Bronchial epithelial cell (primary cell): ENCODE measurements around the gene HTR6. TPM values are rescaled to one million over a fixed set of nuclear protein-coding genes. Genes with fewer than 3 reads are reported as not detected.

Experiments
- DNase-seq: peaks from one replicate; pipeline ENCODE4 v3.0.0-alpha.2; 2010; ENCODE audit warnings: low read depth
- FAIRE-seq: peaks from 2 replicates; lab custom pipeline; 2011; peaks lifted over from hg19 to GRCh38; lab: Jason Lieb, UNC
- H3K27me3 ChIP-seq: 2 replicates; pipeline ENCODE4 v1.5.1; 2011; ENCODE audit warnings: low read length; ENCODE audit not compliant: control insufficient read depth, insufficient read depth
- H3K36me3 ChIP-seq: 2 replicates; pipeline ENCODE4 v1.5.1; 2011; ENCODE audit warnings: low read length; ENCODE audit not compliant: control insufficient read depth, insufficient read depth
- H3K4me3 ChIP-seq: 2 replicates; pipeline ENCODE4 v1.5.1; 2011; ENCODE audit warnings: mild to moderate bottlenecking, low read depth, low read length, control low read depth
- CTCF ChIP-seq: IDR thresholded peaks from 2 replicates; pipeline ENCODE4 v1.5.1; 2011; ENCODE audit warnings: mild to moderate bottlenecking, moderate library complexity, low read length, control low read depth, inconsistent platforms; ENCODE audit not compliant: insufficient read depth, severe bottlenecking
- total RNA-seq: library from RNA; depleted of rRNA; stranded (reverse); fragments of >200 nt; gene quantifications from 2 replicates; pipeline ENCODE4 v1.2.1, GENCODE V29; 2014

Gene HTR6
- total RNA-seq, 1 donor from 2014 or later = not detected

GRCh38 chr1:19694298-19694697 lies 29.6 kb downstream of the HTR6 start:
- Histone ChIP-seq H3K27me3 (no peaks in the 10 kb centered on the region), H3K4me3 (no peak overlapping the region), H3K36me3 (no peaks in the 10 kb centered on the region)
- DNase-seq (no peak), FAIRE-seq (no peak)
- TF ChIP-seq CTCF = no peak

GRCh38 chr1:19695772-19696171 lies 31.1 kb downstream of the HTR6 start:
- no peak for DNase-seq
- no peaks in the 10 kb centered on the region for H3K36me3 ChIP-seq
- FAIRE-seq = peak; percentile 85
- H3K4me3 ChIP-seq = no peak overlapping the region
- TF ChIP-seq CTCF = no peak
- H3K27me3 ChIP-seq = no peaks in the 10 kb centered on the region

- FAIRE-seq = no peak
Observed at GRCh38 chr1:19696820-19697219, 32.1 kb downstream of the HTR6 start.

GRCh38 chr1:19698181-19698580 lies 33.5 kb downstream of the HTR6 start:
- no peaks in the 10 kb centered on the region for H3K36me3 ChIP-seq
- H3K27me3 ChIP-seq = no peaks in the 10 kb centered on the region
- no peak for TF ChIP-seq CTCF
- no peak overlapping the region for H3K4me3 ChIP-seq
- FAIRE-seq = no peak
- DNase-seq = no peak

More at GRCh38 chr1:19696820-19697219, 32.1 kb downstream of the HTR6 start:
- H3K36me3 ChIP-seq = no peaks in the 10 kb centered on the region
- H3K27me3 ChIP-seq = no peaks in the 10 kb centered on the region
- DNase-seq = no peak
- H3K4me3 ChIP-seq = no peak overlapping the region
- no peak for TF ChIP-seq CTCF

DNA sequence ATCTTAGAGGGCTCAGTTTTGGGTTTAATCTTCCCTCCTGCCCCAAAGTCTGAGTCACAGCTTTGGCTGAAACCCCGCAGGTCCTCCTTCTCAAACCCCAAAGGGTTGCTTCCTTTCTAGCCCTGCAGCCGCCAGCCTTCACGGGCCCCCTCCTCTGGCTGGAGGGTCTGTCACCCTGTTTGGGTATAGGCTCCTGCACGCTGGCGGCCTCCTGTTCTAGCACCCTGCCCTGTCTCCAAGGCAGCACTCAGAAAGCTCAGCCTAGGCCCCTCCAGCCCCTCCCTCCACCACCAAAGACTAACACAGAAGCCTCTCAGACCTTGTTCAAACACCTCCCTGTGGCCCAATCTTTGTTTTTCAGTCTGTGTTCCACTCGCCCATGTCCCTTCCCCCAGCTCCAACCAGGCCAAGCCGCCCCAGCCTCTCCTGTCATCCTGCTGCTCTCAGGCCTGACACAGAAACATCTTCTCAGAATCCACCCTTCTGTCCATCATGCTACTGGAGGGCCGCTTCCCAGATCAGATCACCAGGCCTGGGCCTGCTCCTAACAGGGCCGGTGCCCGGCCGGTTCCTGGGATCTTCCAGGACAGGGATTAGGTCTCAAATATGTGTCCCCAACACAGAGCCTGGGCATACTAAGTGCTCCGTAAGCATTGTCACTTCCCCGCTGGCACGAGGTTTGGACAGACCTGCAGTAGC lies 35.6 kb downstream of the HTR6 start:
- no peak overlapping the region for H3K4me3 ChIP-seq
- no peak for TF ChIP-seq CTCF
- FAIRE-seq (no peak), DNase-seq (no peak)
- no peaks in the 10 kb centered on the region for H3K27me3 ChIP-seq
- H3K36me3 ChIP-seq = no peaks in the 10 kb centered on the region

DNA sequence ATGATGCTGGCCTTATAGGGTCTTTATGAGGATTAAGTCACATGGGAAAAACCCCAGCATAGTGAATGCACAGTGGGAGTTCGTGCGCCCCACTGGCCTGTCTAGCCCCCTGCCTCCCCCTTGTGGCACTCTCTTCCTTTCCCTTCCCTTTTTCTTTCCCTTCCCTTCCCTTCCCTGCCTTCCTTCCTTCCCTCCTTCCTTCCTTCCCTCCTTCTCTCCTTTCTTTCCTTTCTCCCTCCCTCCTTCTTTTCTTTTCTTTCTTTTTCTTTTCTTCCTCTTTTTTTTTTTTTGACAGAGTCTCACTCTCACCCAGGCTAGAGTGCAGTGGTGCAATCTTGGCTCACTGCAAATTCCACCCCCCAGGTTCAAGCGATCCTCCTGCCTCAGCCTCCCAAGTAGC lies 38.6 kb downstream of the HTR6 start:
- H3K36me3 ChIP-seq = no peaks in the 10 kb centered on the region
- H3K4me3 ChIP-seq = no peak overlapping the region
- DNase-seq (no peak), FAIRE-seq (no peak)
- no peaks in the 10 kb centered on the region for H3K27me3 ChIP-seq
- no peak for TF ChIP-seq CTCF
